ENCODE results near the gene TOX3.

- TF ChIP-seq POLR2AphosphoS5 (IDR thresholded peaks at IDR 0.05; ENCODE audit: borderline replicate concordance, low read depth, low read length) = no peak
- TF ChIP-seq EZH2 (IDR thresholded peaks at IDR 0.05) = no peak
- no peak for TF ChIP-seq FOXP2 (optimal IDR thresholded peaks at IDR 0.05; ENCODE audit: control extremely low read depth, extremely low read length, insufficient read depth)
These were observed 86.2 kb downstream of the TOX3 start for GRCh38 chr16:52460639-52461178.

Data from SK-N-MC (cell line).